Panc1 (cell line): ENCODE results near the gene DNMT3L. TPM values are rescaled to one million over a fixed set of nuclear protein-coding genes. Genes with fewer than 3 reads are reported as not detected.

Source experiments
- ATAC-seq: fragments of 200-7000 bp; cut with Tn5 transposase; 2 replicates; pipeline ENCODE4 v1.9.1; 2020; ENCODE audit warnings: mild to moderate bottlenecking, moderate library complexity
- BruUV-seq: library from RNA; stranded (reverse); fragments of 400-500 nt; replicated peaks from 2 replicates; lab custom pipeline; 2021; lab: Mats Ljungman, UMichigan
- CTCF ChIA-PET: fragments of 300-600 bp; sonication (Branson Sonifier 250); formaldehyde crosslinking; loops from one replicate; lab custom pipeline; 2022; ENCODE audit warnings: antibody characterized with exemption; lab: Charles Lee
- POLR2A ChIA-PET: fragments of 300-600 bp; sonication (Branson Sonifier 250); formaldehyde crosslinking; loops from one replicate; lab custom pipeline; 2022; ENCODE audit warnings: antibody characterized with exemption; lab: Charles Lee
- DNase-seq: peaks from one replicate; pipeline ENCODE4 v3.0.0-alpha.2; 2010; ENCODE audit warnings: low read depth, low spot score
- H3K27ac ChIP-seq: 2 replicates; pipeline ENCODE4 v1.5.1; 2011; ENCODE audit warnings: mild to moderate bottlenecking, low read length, inconsistent platforms
- H3K27me3 ChIP-seq: fragments of 200-500 bp; sonication (Bioruptor generic); 2 replicates; pipeline ENCODE4 v1.6.0; 2014; ENCODE audit warnings: low read length, inconsistent platforms; ENCODE audit not compliant: control insufficient read depth, insufficient read depth
- H3K36me3 ChIP-seq: fragments of 200-500 bp; sonication (Bioruptor generic); 2 replicates; pipeline ENCODE4 v1.5.1; 2014; ENCODE audit warnings: inconsistent platforms, mild to moderate bottlenecking, low read length, moderate library complexity; ENCODE audit not compliant: control insufficient read depth, insufficient read depth
- H3K4me1 ChIP-seq: 2 replicates; pipeline ENCODE4 v1.5.1; 2011; ENCODE audit warnings: inconsistent platforms, mild to moderate bottlenecking, low read length, moderate library complexity; ENCODE audit not compliant: control insufficient read depth, insufficient read depth
- H3K4me3 ChIP-seq, 2 experiments: 2 replicates each; pipeline ENCODE4 v1.5.1; 2011 to 2012; ENCODE audit warnings: low read depth in 2 of 2, low read length in 2 of 2, mild to moderate bottlenecking in 2 of 2, inconsistent platforms in 1 of 2, moderate library complexity in 1 of 2
- H3K9me3 ChIP-seq: fragments of 200-500 bp; sonication (Bioruptor generic); 2 replicates; pipeline ENCODE4 v1.5.1; 2014; ENCODE audit warnings: low read depth, mild to moderate bottlenecking, inconsistent platforms, low read length, moderate library complexity; ENCODE audit not compliant: control insufficient read depth, insufficient read depth
- CTCF ChIP-seq: fragments of 450-650 bp; IDR thresholded peaks from 2 replicates; pipeline ENCODE4 v1.5.1; 2017; ENCODE audit warnings: mild to moderate bottlenecking
- POLR2AphosphoS5 ChIP-seq: IDR thresholded peaks from 2 replicates; pipeline ENCODE4 v1.6.1; 2012; ENCODE audit warnings: mild to moderate bottlenecking, low read depth, low read length, moderate library complexity
- REST ChIP-seq, 2 experiments: IDR thresholded peaks; 2 replicates each; pipeline ENCODE4 v1.6.1; 2011 to 2012; ENCODE audit warnings: low read depth in 2 of 2, control low read depth in 1 of 2, low read length in 1 of 2, mild to moderate bottlenecking in 1 of 2, moderate library complexity in 1 of 2; ENCODE audit not compliant: insufficient read depth in 1 of 2
- SIN3A ChIP-seq: IDR thresholded peaks from 2 replicates; pipeline ENCODE4 v1.6.1; 2012; ENCODE audit warnings: low read depth, mild to moderate bottlenecking, low read length, moderate library complexity, borderline replicate concordance; ENCODE audit not compliant: insufficient read depth
- TCF7L2 ChIP-seq: IDR thresholded peaks from 2 replicates; pipeline ENCODE4 v1.6.1; 2011; ENCODE audit warnings: mild to moderate bottlenecking, low read depth, low read length, inconsistent platforms
- in situ Hi-C: cut with HindIII; loops from 2 replicates; pipeline ENCODE4 v1.10.0; 2016; ENCODE audit warnings: low sequenced_read_pairs, low pct_unique_long_range_greater_than_20kb
- intact Hi-C: fragments of 100-400 bp; cut with micrococcal nuclease; formaldehyde crosslinking; loops from one replicate; pipeline ENCODE4 v1.10.0; 2022; ENCODE audit not compliant: unreplicated experiment
- total RNA-seq: library from RNA; stranded (reverse); gene quantifications from one replicate; pipeline ENCODE4 v1.2.1, GENCODE V29; 2021; ENCODE audit not compliant: unreplicated experiment

The DNMT3L gene
- total RNA-seq, 1 experiment from 2014 or later, result not detected

GRCh38 chr21:44265734-44266270 lies 4.1 kb upstream of the DNMT3L start:
- H3K4me3 ChIP-seq, result no peak overlapping the region
- BruUV-seq, result no TSS peak
- DNase-seq (no peak), ATAC-seq (no peak)
- H3K4me1 ChIP-seq, result no peaks in the 10 kb centered on the region
- intact Hi-C loops, result no loop called here
- ChIA-PET POLR2A (no interaction called here), CTCF (no interaction called here)
- no peak for TF ChIP-seq CTCF
- TF ChIP-seq POLR2AphosphoS5, result no peak
- no peak for TF ChIP-seq TCF7L2
- no peak for TF ChIP-seq REST (IDR thresholded peaks at IDR 0.05; ENCODE audit: insufficient read depth in 1 of 2, low read depth in 2 of 2, low read length in 1 of 2)
- no peaks in the 10 kb centered on the region for H3K27me3 ChIP-seq
- in situ Hi-C loops, result no loop called here
- no peaks in the 10 kb centered on the region for H3K9me3 ChIP-seq
- H3K36me3 ChIP-seq, result no peaks in the 10 kb centered on the region
- H3K27ac ChIP-seq, result no peak overlapping the region

- ChIA-PET CTCF (no interaction called here), POLR2A (no interaction called here)
- H3K4me1 ChIP-seq, result no peaks in the 10 kb centered on the region
- no peaks in the 10 kb centered on the region for H3K36me3 ChIP-seq
- intact Hi-C loops (no loop called here), in situ Hi-C loops (no loop called here)
- DNase-seq, result no peak
- no peak for ATAC-seq
- no TSS peak for BruUV-seq
- H3K4me3 ChIP-seq, result no peak overlapping the region
- H3K9me3 ChIP-seq, result no peaks in the 10 kb centered on the region
- no peak for TF ChIP-seq REST (IDR thresholded peaks at IDR 0.05; ENCODE audit: insufficient read depth in 1 of 2, low read depth in 2 of 2, low read length in 1 of 2)
- TF ChIP-seq SIN3A, result no peak
- TF ChIP-seq CTCF, result no peak
- TF ChIP-seq TCF7L2, result no peak
- TF ChIP-seq POLR2AphosphoS5, result no peak
- H3K27me3 ChIP-seq, result no peaks in the 10 kb centered on the region
- no peak overlapping the region for H3K27ac ChIP-seq
These were observed 2.1 kb upstream of the DNMT3L start for GRCh38 chr21:44263768-44264167.
